ENCODE results near the gene AGRN.
"Not testable (repeated sequence)": the region's sequence is repeated elsewhere in the genome, so short reads cannot be mapped to it uniquely, and the experiment has no call there.

Gene AGRN

GRCh38 chr1:1090424-1091343 is 70.8 kb downstream of the AGRN start:
- no peak for DNase-seq (ENCODE audit: low read depth in 3 of 3)

GRCh38 chr1:1091344-1092148 is 71.6 kb downstream of the AGRN start:
- no peak for DNase-seq (ENCODE audit: low read depth in 3 of 3)

- DNase-seq (ENCODE audit: low read depth in 3 of 3): no peak
These were observed 72.4 kb downstream of the AGRN start for GRCh38 chr1:1092149-1092855.

- no peak for DNase-seq (ENCODE audit: low read depth in 3 of 3)
These were observed 73.1 kb downstream of the AGRN start for GRCh38 chr1:1092894-1093609.

GRCh38 chr1:1093610-1093943 is 73.7 kb downstream of the AGRN start:
- no peak for DNase-seq (ENCODE audit: low read depth in 3 of 3)

GRCh38 chr1:1094981-1095380 is 75.1 kb downstream of the AGRN start:
- DNase-seq (ENCODE audit: low read depth in 3 of 3): no peak

- DNase-seq (ENCODE audit: low read depth in 3 of 3): not testable (repeated sequence)
These were observed 76.2 kb downstream of the AGRN start for GRCh38 chr1:1096136-1096535.

GRCh38 chr1:1098681-1099421 is 78.9 kb downstream of the AGRN start:
- DNase-seq (ENCODE audit: low read depth in 3 of 3): no peak

DNA sequence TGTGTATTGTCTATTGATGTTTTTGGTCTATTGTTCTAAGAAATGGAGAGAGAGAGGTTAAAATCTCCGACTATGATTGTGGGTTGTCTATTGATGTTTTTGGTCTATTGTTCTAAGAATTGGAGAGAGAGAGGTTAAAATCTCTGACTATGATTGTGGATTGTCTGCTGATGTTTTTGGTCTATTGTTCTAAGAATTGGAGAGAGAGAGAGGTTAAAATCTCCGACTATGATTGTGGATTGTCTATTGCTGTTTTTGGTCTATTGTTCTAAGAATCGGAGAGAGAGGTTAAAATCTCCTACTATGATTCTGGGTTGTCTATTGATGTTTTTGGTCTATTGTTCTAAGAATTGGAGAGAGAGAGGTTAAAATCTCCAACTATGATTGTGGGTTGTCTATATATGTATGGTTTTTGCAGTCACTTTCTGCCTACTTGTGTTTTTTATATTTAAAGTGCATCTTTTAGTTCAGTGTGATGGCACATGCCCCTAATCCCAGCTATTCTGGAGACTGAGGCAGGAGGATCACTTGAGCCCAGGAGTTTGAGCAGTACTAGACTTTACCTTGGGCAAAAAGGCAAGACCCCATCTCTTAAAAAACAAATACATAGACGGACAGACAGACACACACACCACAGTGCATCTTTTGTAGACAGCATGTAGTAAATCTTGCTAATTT is 79.7 kb downstream of the AGRN start:
- DNase-seq (ENCODE audit: low read depth in 3 of 3): no peak

- no peak for DNase-seq (ENCODE audit: low read depth in 3 of 3)
These were observed 80.4 kb downstream of the AGRN start for GRCh38 chr1:1100296-1100695.

DNA sequence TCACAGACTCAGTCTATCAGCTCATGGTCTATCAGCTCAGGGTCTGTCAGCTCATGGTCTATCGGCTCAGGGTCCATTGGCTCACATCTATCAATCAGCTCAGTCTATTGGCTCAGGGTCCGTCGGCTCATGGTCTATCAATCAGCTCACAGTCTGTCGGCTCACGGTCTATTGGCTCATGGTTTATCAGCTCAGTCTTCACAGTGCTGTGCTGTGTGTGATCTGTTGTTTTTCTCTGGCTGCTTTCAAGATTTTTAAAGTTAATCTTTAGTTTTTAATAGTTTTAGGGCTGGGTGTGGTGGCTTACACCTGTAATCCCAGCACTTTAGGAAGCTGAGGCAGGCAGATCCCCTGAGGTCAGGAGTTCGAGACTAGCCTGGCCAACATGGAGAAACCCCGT is 81.6 kb downstream of the AGRN start:
- DNase-seq (ENCODE audit: low read depth in 3 of 3): no peak

DNA sequence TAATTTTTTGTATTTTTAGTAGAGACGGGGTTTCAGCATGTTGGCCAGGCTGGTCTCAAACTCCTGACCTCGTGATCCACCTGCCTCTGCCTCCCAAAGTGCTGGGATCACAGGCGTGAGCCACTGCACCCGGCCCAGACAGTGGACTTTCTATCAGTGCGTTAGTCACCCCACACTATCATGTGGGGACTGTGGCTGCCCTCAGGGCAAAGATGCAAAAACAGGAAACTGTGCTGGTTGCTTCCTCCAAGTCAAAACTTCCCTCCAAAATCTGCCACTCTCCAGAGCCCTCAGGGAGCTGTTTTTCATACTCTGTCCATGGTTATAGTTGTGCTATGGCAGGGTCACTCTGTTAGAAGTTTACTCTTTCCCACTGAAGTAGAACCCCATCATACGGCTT is 84.2 kb downstream of the AGRN start:
- not testable (repeated sequence) for DNase-seq (ENCODE audit: low read depth in 3 of 3)
